Measurements from ENCODE around the gene ZNF511.

ZNF511 gene

GRCh38 chr10:133307776-133308420 lies 816 bp upstream of the ZNF511 start:
- H3K4me3 ChIP-seq (ENCODE audit: low read depth, low read length): peak overlapping the region; percentile 93
- peak; percentile 83 for DNase-seq (ENCODE audit: low read depth)
- TF ChIP-seq MAX (IDR thresholded peaks at IDR 0.05; ENCODE audit: low read depth, low read length): peak; percentile 45; the same call in 1 of the 2 replicates
- peak; percentile 31; the same call in 1 of the 2 replicates for TF ChIP-seq MYC (IDR thresholded peaks at IDR 0.05; ENCODE audit: low read depth, low read length)
- TF ChIP-seq CTCF (IDR thresholded peaks at IDR 0.05; ENCODE audit: low read depth, low read length): peak; percentile 91
- no peak for TF ChIP-seq POLR2A (IDR thresholded peaks at IDR 0.05; ENCODE audit: extremely low read depth, insufficient read length)

- peak; percentile 91 for DNase-seq (ENCODE audit: low read depth)
- TF ChIP-seq CTCF (IDR thresholded peaks at IDR 0.05; ENCODE audit: low read depth, low read length) (no peak), POLR2A (IDR thresholded peaks at IDR 0.05; ENCODE audit: extremely low read depth, insufficient read length) (no peak), MYC (IDR thresholded peaks at IDR 0.05; ENCODE audit: low read depth, low read length) (peak; percentile 7; the same call in 1 of the 2 replicates), MAX (IDR thresholded peaks at IDR 0.05; ENCODE audit: low read depth, low read length) (peak; percentile 41)
- peak overlapping the region; percentile 61 for H3K4me3 ChIP-seq (ENCODE audit: low read depth, low read length)
Measured at GRCh38 chr10:133309100-133309719, 496 bp downstream of the ZNF511 start.

GRCh38 chr10:133309720-133310398 lies 1.1 kb downstream of the ZNF511 start:
- peak overlapping the region; percentile 37 for H3K4me3 ChIP-seq (ENCODE audit: low read depth, low read length)
- TF ChIP-seq POLR2A (IDR thresholded peaks at IDR 0.05; ENCODE audit: extremely low read depth, insufficient read length): no peak
- no peak for TF ChIP-seq MAX (IDR thresholded peaks at IDR 0.05; ENCODE audit: low read depth, low read length)
- no peak for TF ChIP-seq CTCF (IDR thresholded peaks at IDR 0.05; ENCODE audit: low read depth, low read length)
- no peak for TF ChIP-seq MYC (IDR thresholded peaks at IDR 0.05; ENCODE audit: low read depth, low read length)
- no peak for DNase-seq (ENCODE audit: low read depth)

- TF ChIP-seq MYC (IDR thresholded peaks at IDR 0.05; ENCODE audit: low read depth, low read length) (no peak), CTCF (IDR thresholded peaks at IDR 0.05; ENCODE audit: low read depth, low read length) (no peak), MAX (IDR thresholded peaks at IDR 0.05; ENCODE audit: low read depth, low read length) (no peak), POLR2A (IDR thresholded peaks at IDR 0.05; ENCODE audit: extremely low read depth, insufficient read length) (no peak)
- DNase-seq (ENCODE audit: low read depth): no peak
- H3K4me3 ChIP-seq (ENCODE audit: low read depth, low read length): no peak overlapping the region
Measured at GRCh38 chr10:133310399-133310755, 1.7 kb downstream of the ZNF511 start.

GRCh38 chr10:133310789-133311188 lies 2.1 kb downstream of the ZNF511 start:
- DNase-seq (ENCODE audit: low read depth): no peak
- no peak for TF ChIP-seq POLR2A (IDR thresholded peaks at IDR 0.05; ENCODE audit: extremely low read depth, insufficient read length)
- no peak for TF ChIP-seq MAX (IDR thresholded peaks at IDR 0.05; ENCODE audit: low read depth, low read length)
- TF ChIP-seq CTCF (IDR thresholded peaks at IDR 0.05; ENCODE audit: low read depth, low read length): no peak
- no peak for TF ChIP-seq MYC (IDR thresholded peaks at IDR 0.05; ENCODE audit: low read depth, low read length)

More at GRCh38 chr10:133310789-133311188, 2.1 kb downstream of the ZNF511 start:
- H3K4me3 ChIP-seq (ENCODE audit: low read depth, low read length): no peak overlapping the region

All from NB4 (cell line).